GM20431 (cell line): ENCODE data around the gene PROC.
"Not testable (repeated sequence)": the region's sequence is repeated elsewhere in the genome, so short reads cannot be mapped to it uniquely, and the experiment has no call there.

ENCODE experiments used
- in situ Hi-C: fragments of 300-500 bp; cut with MseI, MboI; formaldehyde crosslinking; loops from one replicate; pipeline ENCODE4 v1.15.0; 2020; ENCODE audit warnings: low sequenced_read_pairs; ENCODE audit not compliant: unreplicated experiment

Gene PROC

DNA sequence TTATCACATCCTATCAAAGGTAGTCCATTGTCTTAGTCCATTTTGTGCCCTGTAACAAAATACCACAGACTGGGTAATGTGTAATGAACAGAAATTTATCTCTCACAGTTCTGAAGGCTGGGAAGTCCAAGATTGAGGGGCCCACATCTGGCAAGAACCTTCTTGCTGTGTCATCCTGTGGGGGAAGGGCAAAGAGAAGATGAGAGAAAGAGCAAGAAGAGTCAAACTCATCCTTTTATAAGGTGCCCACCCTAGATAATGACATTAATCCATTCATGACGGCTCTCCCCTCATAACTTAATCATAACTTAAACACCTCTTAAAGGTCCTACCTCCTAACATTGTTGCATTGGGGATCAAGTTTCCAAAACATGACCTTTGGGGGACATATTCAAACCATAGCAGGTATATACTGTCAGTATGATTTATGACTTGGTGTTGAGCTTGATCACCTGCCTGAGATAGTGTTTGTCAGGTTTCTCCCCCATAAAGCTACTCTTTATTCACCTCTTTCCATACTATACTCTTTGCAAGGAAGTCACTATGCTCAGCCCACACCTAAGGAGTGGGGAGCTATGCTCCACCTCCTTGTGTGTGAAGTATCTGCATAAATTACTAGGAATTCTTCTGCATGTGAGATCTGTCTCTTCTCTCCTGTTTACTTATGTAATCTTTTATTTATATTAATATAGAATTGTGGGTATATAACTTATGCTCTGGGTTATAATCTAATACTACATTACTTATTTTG, 25.2 kb upstream of the PROC start:
- in situ Hi-C loops, result no loop called here

- in situ Hi-C loops, result no loop called here
Observed at GRCh38 chr2:127394492-127394891, 23.7 kb upstream of the PROC start.

DNA sequence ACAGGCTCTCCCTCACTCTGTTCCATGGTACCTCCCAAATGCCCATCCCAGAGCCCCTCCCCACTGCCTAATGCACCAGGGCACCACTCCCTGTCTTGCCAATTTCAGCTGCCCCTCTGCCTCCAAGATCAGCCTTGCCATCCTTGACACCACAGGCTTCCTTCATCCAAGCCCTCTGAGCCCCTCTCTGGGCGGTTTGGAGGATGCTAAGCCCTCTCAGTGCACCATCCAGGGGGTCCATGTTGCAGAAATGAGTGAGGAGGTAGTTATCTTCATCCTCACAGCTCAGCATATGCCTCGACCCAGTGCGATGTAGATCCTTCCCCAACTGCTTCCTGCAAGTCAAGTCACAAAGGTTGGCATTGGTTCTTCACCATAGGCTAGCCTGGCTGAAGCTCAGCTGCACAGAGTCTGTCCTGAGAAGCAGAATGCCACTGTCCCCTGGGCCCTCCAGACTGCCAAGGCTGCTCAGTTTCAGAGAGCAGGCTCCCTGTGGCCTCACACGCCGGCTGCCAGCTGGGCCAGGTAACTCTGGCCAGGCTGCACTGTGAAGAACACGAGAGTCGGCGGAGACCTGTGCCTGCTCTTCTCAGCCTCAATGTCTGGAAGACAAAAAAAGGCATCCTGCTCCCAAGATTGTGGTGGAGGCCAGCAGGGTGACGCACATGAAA, 20.5 kb upstream of the PROC start:
- in situ Hi-C loops, result no loop called here

GRCh38 chr2:127398239-127398590, 20.0 kb upstream of the PROC start:
- in situ Hi-C loops, result no loop called here

GRCh38 chr2:127400533-127400896, 17.7 kb upstream of the PROC start:
- in situ Hi-C loops, result no loop called here

DNA sequence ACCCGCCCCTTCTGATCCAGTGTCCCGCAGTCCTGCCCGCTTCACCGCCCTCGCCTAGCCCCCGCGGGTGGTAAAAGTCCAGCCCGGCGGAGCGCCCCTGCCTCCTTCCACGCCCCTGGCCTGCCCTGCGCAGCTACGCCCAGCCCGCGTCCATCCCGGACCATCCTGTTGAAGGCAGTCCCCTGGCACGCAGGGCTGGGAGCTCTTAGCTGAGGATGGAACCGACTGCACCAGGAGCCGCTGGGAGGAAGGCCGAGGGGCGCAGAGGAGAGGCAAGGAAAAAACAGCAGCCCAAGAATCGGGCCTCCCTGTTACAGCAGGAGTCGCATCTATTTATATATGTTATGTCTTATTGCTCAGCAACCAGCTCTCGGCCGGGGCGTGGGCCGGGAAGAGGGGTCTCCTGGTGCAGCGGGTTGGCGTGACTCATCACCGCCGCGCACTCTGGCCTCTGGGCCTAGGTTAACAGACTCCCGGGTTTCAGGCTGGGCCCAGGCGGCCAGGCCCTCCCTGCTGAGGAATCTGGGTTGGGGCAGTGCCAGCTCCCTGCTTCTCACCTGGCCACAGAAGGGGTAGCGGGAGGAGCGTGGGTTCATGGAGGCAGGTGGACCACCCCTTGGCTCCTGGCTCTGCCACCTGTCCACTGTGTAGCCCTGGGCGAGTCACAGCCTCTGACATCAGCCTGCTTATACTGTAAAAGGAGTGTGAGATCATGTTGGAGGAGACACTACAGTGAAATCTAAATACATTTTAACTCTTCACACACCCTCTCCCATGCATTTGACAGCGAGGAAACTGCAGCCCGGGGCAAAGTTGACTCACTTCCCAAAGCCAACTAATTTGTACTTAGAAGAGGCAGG, 17.1 kb upstream of the PROC start:
- in situ Hi-C loops, result no loop called here

DNA sequence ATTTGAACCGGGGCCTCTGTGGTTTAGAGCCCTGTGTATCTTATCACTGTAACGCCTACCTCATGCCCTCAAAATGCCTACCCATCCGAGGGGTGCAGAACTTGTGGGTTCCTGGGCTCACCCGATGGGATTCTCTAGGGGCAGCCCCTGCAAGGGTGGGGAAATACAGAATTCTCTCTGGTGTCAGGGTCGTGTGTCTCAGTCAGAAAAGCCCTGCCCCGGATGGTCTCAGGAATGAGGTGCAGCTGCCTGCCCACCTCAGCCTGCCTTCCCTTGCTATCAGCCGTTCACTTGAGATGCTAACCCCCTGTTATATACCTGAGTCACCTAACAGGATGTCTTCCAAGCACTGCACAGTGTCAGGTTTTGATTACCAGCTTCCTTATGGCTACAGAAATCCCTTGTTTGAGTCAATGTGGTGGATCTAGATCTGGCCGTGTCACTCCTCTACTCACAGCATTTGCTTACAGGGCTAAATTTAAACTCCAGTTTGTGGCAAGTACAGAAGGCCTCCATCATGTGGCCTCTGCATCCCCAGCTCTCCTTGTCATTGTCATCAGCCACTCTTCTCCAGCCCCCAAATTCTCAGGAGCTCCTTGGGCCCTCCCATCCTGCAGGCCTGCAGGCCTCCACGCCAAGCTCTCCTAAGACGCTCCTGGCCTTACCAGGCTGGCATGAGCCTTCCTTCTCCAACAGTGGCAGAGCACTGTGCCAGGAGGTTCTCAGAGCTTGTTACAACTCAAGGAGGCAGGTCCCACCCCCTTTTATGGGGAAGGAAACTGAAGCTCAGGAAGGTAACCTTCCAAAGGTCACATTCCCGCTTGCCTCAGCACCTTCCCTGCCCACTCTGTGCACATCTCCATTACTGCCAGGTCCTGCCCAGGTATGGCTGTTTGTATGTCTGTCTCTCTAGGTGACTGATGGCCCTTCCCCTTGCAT, 16.2 kb upstream of the PROC start:
- in situ Hi-C loops, result no loop called here

DNA sequence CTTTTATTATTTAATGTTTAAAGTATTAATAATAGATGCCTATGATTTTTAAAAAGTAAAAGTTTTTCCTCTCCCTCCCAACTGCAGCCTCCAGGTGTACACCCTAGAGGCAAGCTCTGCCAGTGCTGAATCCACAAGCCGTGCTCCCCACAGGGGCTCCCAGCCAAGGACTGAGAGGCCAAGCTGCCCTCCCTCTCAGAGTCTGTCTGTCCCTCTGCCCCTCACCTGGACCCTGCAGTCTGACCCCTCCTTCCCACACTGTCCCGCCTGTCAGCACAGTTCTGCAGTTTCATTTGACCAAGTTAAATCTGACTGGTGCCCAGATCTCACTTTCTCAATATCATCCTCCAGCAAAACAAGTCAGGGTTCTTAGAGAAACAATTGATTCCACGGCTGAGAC, 14.8 kb upstream of the PROC start:
- in situ Hi-C loops, result no loop called here

GRCh38 chr2:127404466-127405254, 13.6 kb upstream of the PROC start:
- in situ Hi-C loops, result no loop called here

DNA sequence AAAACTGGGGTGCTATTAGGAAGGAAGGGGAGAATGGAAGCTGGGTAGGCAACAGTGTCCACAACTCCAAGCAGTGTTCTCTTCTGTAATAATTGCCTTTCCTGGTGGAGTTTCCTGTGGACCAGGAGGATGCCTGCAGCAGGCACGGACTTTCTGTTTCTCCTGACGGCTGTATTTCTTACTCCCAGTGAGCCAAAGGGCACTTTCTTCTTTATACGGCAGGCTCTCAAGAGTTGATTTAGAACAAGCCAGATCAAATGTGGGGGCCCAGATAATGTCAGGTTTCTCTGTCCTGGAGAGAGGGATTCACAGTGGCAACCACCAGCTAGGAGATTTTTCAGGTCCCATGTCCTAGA, 13.0 kb upstream of the PROC start:
- in situ Hi-C loops, result no loop called here

DNA sequence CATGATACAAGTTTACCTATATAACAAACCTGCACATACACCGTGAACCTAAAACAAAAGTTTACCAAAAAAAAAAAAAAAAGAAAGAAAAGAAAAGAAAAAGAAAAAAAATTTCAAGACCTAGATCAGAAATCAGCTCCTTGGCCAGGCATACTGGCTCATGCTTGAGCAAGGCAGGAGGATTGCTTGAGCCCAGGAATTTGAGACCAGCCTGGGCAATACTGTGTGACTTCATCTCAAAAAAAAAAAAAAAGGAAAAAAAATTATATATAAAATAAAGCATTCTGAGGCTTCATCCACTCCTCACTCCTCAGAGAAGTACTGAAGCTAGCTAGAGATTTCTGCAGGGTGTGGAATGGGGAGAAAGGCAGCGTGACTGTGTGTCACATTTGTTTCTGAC, 11.8 kb upstream of the PROC start:
- in situ Hi-C loops, result no loop called here

- in situ Hi-C loops, result no loop called here
Observed at GRCh38 chr2:127407091-127407490, 11.1 kb upstream of the PROC start.

DNA sequence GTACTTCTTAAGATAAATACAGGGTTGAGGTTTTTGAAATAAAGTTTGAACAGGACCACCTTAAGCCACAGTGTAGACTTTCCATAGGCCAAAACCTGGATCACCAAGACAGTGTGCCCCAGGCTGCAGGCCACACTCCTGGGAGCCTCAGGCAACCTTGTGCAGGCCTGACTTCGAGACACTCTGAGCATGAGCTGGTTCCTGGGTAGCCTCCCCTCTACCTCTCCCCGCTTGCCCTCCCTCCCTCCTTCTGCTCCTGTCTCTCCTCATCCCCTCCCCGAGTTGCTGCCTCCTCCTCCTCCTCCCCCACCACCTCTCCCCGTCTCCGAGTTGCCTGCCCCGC, 10.6 kb upstream of the PROC start:
- in situ Hi-C loops, result no loop called here

DNA sequence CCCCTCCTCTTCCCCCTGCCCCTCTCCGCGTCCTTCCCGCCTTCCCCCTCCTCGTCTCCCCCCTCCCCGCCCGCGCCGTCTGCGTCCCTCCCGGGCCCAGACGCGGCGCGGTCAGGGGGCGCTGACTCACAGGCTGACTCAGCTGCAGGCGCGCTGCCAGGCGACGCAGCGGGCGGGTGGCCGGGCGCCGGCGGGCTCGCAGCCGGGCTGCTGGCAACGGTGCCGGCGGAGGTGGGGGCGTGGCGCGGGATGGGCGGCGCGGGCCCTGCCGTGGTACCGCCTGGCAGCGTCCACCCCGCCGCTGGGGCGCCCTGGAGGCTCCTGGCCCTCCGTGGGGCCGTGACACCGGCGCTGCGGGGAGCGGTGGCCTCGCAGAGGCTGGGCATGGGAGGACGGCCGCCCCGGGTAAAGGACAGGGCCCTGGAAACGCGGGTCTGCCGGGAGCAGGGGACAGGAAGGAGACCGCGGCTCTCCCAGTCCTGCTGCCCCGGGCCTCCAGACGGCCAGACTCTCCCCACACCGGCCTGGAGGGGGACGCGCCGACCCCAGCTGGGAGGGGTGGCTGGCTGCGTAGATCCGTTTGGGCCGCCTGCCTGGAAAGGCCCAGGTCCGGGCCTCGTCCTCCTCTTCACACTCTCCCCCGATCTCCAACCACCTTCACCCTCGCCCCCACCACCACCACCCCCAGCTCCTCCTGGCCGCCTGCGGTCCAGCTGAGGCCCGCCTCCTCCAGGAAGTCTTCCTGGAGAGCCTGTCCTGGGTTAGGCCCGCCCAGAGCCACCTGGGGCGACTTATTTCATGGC, 10.0 kb upstream of the PROC start:
- in situ Hi-C loops, result no loop called here

DNA sequence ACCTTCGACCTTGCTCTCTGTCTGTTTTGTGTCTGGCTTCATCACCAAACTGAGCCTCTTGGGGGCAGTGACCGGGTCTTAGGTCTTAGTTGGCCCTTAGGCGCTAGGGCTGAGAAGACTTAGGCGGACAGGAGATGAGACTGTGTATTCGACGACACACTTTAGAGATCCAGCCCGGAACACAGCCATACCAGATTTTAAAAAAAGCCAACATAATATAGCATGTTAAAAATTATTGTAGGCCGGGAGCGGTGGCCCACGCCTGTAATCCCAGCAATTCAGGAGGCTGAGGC, 9.5 kb upstream of the PROC start:
- in situ Hi-C loops, result no loop called here

- in situ Hi-C loops, result not testable (repeated sequence)
Observed at GRCh38 chr2:127409716-127410115, 8.5 kb upstream of the PROC start.

DNA sequence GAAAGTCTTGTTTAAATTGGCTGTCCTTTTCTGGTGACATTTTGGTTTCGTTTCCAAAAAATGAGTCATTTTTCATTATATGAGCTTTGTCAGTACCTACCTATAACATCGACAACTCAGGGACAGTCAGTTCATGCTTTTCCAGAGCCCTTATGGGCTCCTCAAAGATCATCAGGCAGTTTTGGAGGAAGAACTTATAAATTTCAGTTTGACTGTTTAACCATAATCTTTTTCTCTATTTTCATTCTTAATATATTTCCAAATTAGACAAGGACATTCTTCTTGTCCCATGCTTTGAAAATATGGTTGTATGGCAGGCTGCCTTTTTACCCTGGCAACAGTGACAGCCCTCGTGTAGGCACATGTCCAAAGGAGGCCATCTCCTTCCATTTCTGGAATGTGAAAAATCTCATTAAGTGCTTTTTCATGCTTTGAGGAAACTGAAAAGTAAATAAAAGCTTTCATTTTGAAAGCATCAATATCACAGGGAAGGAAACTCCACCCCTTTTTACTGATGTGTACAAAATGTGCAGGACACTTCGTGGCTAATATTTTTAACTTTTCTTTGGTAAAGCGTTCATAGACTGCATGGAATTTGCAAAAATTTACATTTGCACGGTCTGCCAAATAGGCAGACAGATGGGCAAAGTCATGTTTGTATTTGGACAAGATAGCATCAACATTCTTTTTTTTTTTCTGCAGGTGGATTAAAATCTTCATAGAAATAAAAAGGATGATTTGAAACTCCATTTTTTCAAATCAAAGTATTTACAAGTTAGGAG, 7.2 kb upstream of the PROC start:
- in situ Hi-C loops, result no loop called here

DNA sequence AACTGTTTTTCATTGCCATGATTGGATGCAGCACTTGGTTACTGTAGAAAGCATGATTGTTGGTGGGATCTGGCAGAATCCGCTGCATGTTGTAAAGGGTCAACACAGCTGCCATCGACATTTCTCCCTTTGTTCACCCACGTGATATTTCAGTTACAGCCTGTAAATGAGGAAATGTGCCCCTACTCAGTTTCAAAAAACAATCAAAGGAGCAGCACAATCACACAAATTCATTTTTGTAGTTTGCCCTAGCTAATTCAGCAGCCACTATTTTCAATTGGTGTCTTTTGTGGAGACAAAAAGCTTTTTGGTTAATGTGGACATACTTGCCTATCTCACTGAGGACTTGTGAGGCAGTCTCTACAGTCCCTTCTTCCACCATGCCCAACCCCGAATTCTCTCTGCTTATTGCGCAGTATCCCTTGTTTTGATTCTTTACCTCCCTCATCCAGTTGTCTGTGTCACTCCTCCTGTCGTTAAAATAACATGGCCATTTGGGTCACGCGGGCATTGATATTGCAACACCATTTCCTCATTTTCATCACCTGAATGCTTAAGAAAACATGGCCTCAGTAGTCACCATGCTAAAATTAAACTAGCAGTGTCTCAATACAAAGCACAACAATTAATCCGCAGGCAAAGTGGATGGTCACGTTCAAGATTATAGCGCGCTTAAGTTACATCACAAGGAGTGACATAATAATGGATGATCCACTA, 6.4 kb upstream of the PROC start:
- in situ Hi-C loops, result no loop called here
